ENCODE data around the gene ALDH1L1. TPM values are rescaled to one million over a fixed set of nuclear protein-coding genes. Genes with fewer than 3 reads are reported as not detected.

Gene ALDH1L1
- total RNA-seq, 1 donor from 2014 or later: 36.1 TPM

- TF ChIP-seq CTCF (IDR thresholded peaks at IDR 0.05): no peak
- H3K36me3 ChIP-seq: peaks cover 11 to 19% of the 10 kb centered on the region in 2 donors
- DNase-seq (ENCODE audit: low spot score in 2 of 2): peak in 1 of 2 donors; percentile 52
- H3K4me1 ChIP-seq: no peaks in the 10 kb centered on the region
- H3K27me3 ChIP-seq: no peaks in the 10 kb centered on the region
- intact Hi-C loops (cut with DNase I): no loop called here
- no peaks in the 10 kb centered on the region for H3K9me3 ChIP-seq
- H3K4me3 ChIP-seq: no peak overlapping the region
- no peak overlapping the region for H3K27ac ChIP-seq
Observed at GRCh38 chr3:126124896-126125295, 55.5 kb downstream of the ALDH1L1 start.

- no peak for TF ChIP-seq CTCF (IDR thresholded peaks at IDR 0.05)
- intact Hi-C loops (cut with DNase I): no loop called here
- peak in 1 of 2 donors; percentile 51 for DNase-seq (ENCODE audit: low spot score in 2 of 2)
- no peaks in the 10 kb centered on the region for H3K4me1 ChIP-seq
- H3K4me3 ChIP-seq: no peak overlapping the region
- no peak overlapping the region for H3K27ac ChIP-seq
- no peaks in the 10 kb centered on the region for H3K27me3 ChIP-seq
- H3K9me3 ChIP-seq: no peaks in the 10 kb centered on the region
- H3K36me3 ChIP-seq: peaks cover 11 to 21% of the 10 kb centered on the region in 2 donors
Observed at GRCh38 chr3:126124148-126124868, 56.1 kb downstream of the ALDH1L1 start.

GRCh38 chr3:126121632-126122031 is 58.8 kb downstream of the ALDH1L1 start:
- no peaks in the 10 kb centered on the region for H3K27me3 ChIP-seq
- H3K27ac ChIP-seq: no peak overlapping the region
- TF ChIP-seq CTCF (IDR thresholded peaks at IDR 0.05): no peak
- H3K4me1 ChIP-seq: no peaks in the 10 kb centered on the region
- intact Hi-C loops (cut with DNase I): no loop called here
- no peaks in the 10 kb centered on the region for H3K9me3 ChIP-seq
- H3K36me3 ChIP-seq: peaks cover 15 to 19% of the 10 kb centered on the region in 2 donors
- DNase-seq (ENCODE audit: low spot score in 2 of 2): no peak
- H3K4me3 ChIP-seq: no peak overlapping the region

GRCh38 chr3:126121074-126121473 is 59.3 kb downstream of the ALDH1L1 start:
- no peaks in the 10 kb centered on the region for H3K9me3 ChIP-seq
- DNase-seq (ENCODE audit: low spot score in 2 of 2): peak in 1 of 2 donors; percentile 30
- no peak overlapping the region for H3K27ac ChIP-seq
- intact Hi-C loops (cut with DNase I): no loop called here
- no peak for TF ChIP-seq CTCF (IDR thresholded peaks at IDR 0.05)
- no peaks in the 10 kb centered on the region for H3K27me3 ChIP-seq
- peaks cover 11 to 21% of the 10 kb centered on the region in 2 donors for H3K36me3 ChIP-seq
- no peaks in the 10 kb centered on the region for H3K4me1 ChIP-seq
- H3K4me3 ChIP-seq: no peak overlapping the region

- no peaks in the 10 kb centered on the region for H3K27me3 ChIP-seq
- peaks cover 13 to 25% of the 10 kb centered on the region in 2 donors for H3K36me3 ChIP-seq
- no peak for DNase-seq (ENCODE audit: low spot score in 2 of 2)
- no peaks in the 10 kb centered on the region for H3K9me3 ChIP-seq
- no peak for TF ChIP-seq CTCF (IDR thresholded peaks at IDR 0.05)
- no peaks in the 10 kb centered on the region for H3K4me1 ChIP-seq
- intact Hi-C loops (cut with DNase I): no loop called here
- H3K27ac ChIP-seq: no peak overlapping the region
- H3K4me3 ChIP-seq: no peak overlapping the region
Observed at GRCh38 chr3:126119976-126120375, 60.4 kb downstream of the ALDH1L1 start.

All from ascending aorta (tissue), 2 donors.